Activated B cell treated with CpG ODN at 0.5 μM for 24 hours (primary cell): ENCODE results near the gene MCAM. TPM values are rescaled to one million over a fixed set of nuclear protein-coding genes. Genes with fewer than 3 reads are reported as not detected.
A peak's percentile ranks its signal among the peaks of the same experiment; 100 is the strongest.

Source experiments
- ATAC-seq: fragments of 200-7000 bp; cut with Tn5 transposase; one replicate; pipeline ENCODE4 v1.10.0; 2021; ENCODE audit warnings: low read depth, mild to moderate bottlenecking, moderate library complexity
- CTCF ChIA-PET: fragments of 350-600 bp; sonication (Branson Sonifier 250); formaldehyde crosslinking; loops from one replicate; lab custom pipeline; 2021; ENCODE audit warnings: antibody characterized with exemption; lab: Charles Lee
- POLR2A ChIA-PET: fragments of 350-600 bp; sonication (Branson Sonifier 250); formaldehyde crosslinking; loops from one replicate; lab custom pipeline; 2021; ENCODE audit warnings: antibody characterized with exemption; lab: Charles Lee
- DNase-seq: peaks from one replicate; pipeline ENCODE4 v3.0.0; 2022
- H3K27ac Mint-ChIP-seq: one replicate; pipeline ENCODE4 v1.8.0; 2020; ENCODE audit warnings: mixed read lengths
- H3K27me3 Mint-ChIP-seq: one replicate; pipeline ENCODE4 v1.8.0; 2021; ENCODE audit warnings: mixed read lengths
- H3K36me3 Mint-ChIP-seq: one replicate; pipeline ENCODE4 v1.8.0; 2021; ENCODE audit warnings: low read depth, mixed read lengths
- H3K4me1 Mint-ChIP-seq: one replicate; pipeline ENCODE4 v1.8.0; 2021; ENCODE audit warnings: mixed read lengths
- H3K4me3 Mint-ChIP-seq: one replicate; pipeline ENCODE4 v1.8.0; 2020; ENCODE audit warnings: mild to moderate bottlenecking, mixed read lengths
- H3K9me3 Mint-ChIP-seq: one replicate; pipeline ENCODE4 v1.8.0; 2020; ENCODE audit warnings: mixed read lengths
- intact Hi-C: fragments of 100-400 bp; cut with micrococcal nuclease; formaldehyde crosslinking; loops from one replicate; pipeline ENCODE4 v1.15.1; 2024
- total RNA-seq: library from RNA; stranded (reverse); gene quantifications from 2 replicates; pipeline ENCODE4 v1.2.3, GENCODE V29; 2022
- TF ChIP-seq, protein P1 (sequence below): fragments of 200-600 bp; IDR thresholded peaks from one replicate; pipeline ENCODE4 v1.8.0; 2022; ENCODE audit warnings: antibody characterized with exemption, mild to moderate bottlenecking

The MCAM gene
- total RNA-seq, 1 donor from 2014 or later = 0.20 TPM

GRCh38 chr11:119314726-119315125 lies 2.2 kb downstream of the MCAM start:
- TF ChIP-seq, protein P1, sequence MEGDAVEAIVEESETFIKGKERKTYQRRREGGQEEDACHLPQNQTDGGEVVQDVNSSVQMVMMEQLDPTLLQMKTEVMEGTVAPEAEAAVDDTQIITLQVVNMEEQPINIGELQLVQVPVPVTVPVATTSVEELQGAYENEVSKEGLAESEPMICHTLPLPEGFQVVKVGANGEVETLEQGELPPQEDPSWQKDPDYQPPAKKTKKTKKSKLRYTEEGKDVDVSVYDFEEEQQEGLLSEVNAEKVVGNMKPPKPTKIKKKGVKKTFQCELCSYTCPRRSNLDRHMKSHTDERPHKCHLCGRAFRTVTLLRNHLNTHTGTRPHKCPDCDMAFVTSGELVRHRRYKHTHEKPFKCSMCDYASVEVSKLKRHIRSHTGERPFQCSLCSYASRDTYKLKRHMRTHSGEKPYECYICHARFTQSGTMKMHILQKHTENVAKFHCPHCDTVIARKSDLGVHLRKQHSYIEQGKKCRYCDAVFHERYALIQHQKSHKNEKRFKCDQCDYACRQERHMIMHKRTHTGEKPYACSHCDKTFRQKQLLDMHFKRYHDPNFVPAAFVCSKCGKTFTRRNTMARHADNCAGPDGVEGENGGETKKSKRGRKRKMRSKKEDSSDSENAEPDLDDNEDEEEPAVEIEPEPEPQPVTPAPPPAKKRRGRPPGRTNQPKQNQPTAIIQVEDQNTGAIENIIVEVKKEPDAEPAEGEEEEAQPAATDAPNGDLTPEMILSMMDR = no peak
- no peak overlapping the region for H3K27ac Mint-ChIP-seq
- H3K9me3 Mint-ChIP-seq = no peaks in the 10 kb centered on the region
- H3K36me3 Mint-ChIP-seq = peaks cover 1% of the 10 kb centered on the region
- ChIA-PET CTCF (interaction anchor here (0.6 to 1.6 kb wide), 4 partner anchors 8 to 220 kb away, joined by 3 to 5 read pairs (median 3); no protein-coding TSS in a partner anchor), POLR2A (no interaction called here)
- intact Hi-C loops = loop anchor here (1.0 to 5.0 kb wide), 3 partner anchors 9 to 317 kb away; partner anchors contain the start of genes CENATAC and RNF26
- peaks cover 22% of the 10 kb centered on the region for H3K27me3 Mint-ChIP-seq
- DNase-seq (no peak), ATAC-seq (no peak)
- peak overlapping the region; percentile 73 for H3K4me3 Mint-ChIP-seq
- H3K4me1 Mint-ChIP-seq = peaks cover 35% of the 10 kb centered on the region

GRCh38 chr11:119310682-119311052 lies 6.3 kb downstream of the MCAM start:
- Mint-ChIP-seq H3K4me1 (peaks cover 13% of the 10 kb centered on the region), H3K27ac (no peak overlapping the region), H3K4me3 (no peak overlapping the region), H3K27me3 (peaks cover 9% of the 10 kb centered on the region), H3K36me3 (peaks cover 10% of the 10 kb centered on the region), H3K9me3 (no peaks in the 10 kb centered on the region)
- ChIA-PET CTCF (interaction anchor here (0.9 kb wide), 1 partner anchor 11 kb away, joined by 3 read pairs; no protein-coding TSS in a partner anchor), POLR2A (no interaction called here)
- DNase-seq (no peak), ATAC-seq (no peak)
- intact Hi-C loops = no loop called here
- TF ChIP-seq, protein P1 = no peak

DNA sequence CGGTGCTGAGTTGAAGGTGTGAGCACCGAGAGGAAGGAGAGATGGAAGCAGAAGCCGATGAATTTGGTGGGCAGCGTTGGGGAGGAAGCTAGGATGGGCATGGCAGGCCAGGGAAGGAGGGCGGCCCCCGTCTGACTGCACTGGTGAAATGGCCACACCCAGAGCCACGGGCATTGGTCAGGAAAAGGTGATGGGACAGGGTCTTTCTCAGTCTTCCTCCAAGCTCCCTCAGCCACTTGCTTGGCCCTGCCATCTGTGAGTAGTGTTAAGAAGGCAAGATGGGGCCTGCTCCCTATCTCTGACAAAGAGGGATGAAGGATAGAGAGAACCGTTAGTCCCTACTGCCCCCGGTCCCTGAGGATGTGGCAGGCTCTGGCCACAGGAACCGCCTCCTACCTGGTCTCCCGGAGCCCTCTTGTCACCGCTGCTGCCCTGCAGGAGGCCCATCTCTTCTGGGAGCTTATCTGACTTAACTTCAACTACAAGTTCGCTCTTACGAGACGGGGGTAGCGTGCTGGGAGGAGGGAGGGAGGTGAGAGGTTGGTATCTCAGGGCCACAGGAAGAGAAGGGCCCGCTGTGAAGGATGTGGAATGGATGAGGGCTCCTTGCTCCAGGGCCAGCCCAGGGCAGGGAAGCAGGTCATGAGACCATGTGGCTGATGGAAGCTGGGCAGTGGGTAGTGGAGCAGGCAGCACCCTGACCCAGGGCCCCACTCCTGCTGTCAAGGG lies 6.8 kb downstream of the MCAM start:
- peaks cover 8% of the 10 kb centered on the region for H3K4me1 Mint-ChIP-seq
- intact Hi-C loops = no loop called here
- TF ChIP-seq, protein P1 = no peak
- H3K27ac Mint-ChIP-seq = no peak overlapping the region
- H3K4me3 Mint-ChIP-seq = no peak overlapping the region
- ChIA-PET POLR2A (interaction anchor here (0.6 kb wide), 1 partner anchor 68 kb away, joined by 6 read pairs; no protein-coding TSS in a partner anchor), CTCF (no interaction called here)
- H3K27me3 Mint-ChIP-seq = peaks cover 9% of the 10 kb centered on the region
- H3K36me3 Mint-ChIP-seq = peaks cover 14% of the 10 kb centered on the region
- ATAC-seq = no peak
- no peak for DNase-seq
- no peaks in the 10 kb centered on the region for H3K9me3 Mint-ChIP-seq

- H3K27me3 Mint-ChIP-seq = peaks cover 6% of the 10 kb centered on the region
- TF ChIP-seq, protein P1 = no peak
- H3K4me3 Mint-ChIP-seq = no peak overlapping the region
- ChIA-PET POLR2A (no interaction called here), CTCF (interaction anchor here (2.3 kb wide), 1 partner anchor 13 kb away, joined by 18 read pairs; no protein-coding TSS in a partner anchor)
- peaks cover 18% of the 10 kb centered on the region for H3K36me3 Mint-ChIP-seq
- H3K4me1 Mint-ChIP-seq = peaks cover 2% of the 10 kb centered on the region
- intact Hi-C loops = no loop called here
- no peak for DNase-seq
- no peaks in the 10 kb centered on the region for H3K9me3 Mint-ChIP-seq
- no peak for ATAC-seq
- no peak overlapping the region for H3K27ac Mint-ChIP-seq
These were observed 7.5 kb downstream of the MCAM start for GRCh38 chr11:119309411-119309810.

- Mint-ChIP-seq H3K4me1 (no peaks in the 10 kb centered on the region), H3K27ac (no peak overlapping the region), H3K9me3 (no peaks in the 10 kb centered on the region), H3K36me3 (peaks cover 32% of the 10 kb centered on the region), H3K27me3 (peaks cover 3% of the 10 kb centered on the region), H3K4me3 (no peak overlapping the region)
- no peak for DNase-seq
- TF ChIP-seq, protein P1 = no peak
- intact Hi-C loops = no loop called here
- POLR2A ChIA-PET = interaction anchor here (0.6 to 0.7 kb wide), 2 partner anchors 213 to 966 kb away, joined by 3 read pairs; no protein-coding TSS in a partner anchor
- ATAC-seq = no peak
- CTCF ChIA-PET = interaction anchor here (2.3 kb wide), 1 partner anchor 15 kb away, joined by 18 read pairs; no protein-coding TSS in a partner anchor
These were observed 9.0 kb downstream of the MCAM start for GRCh38 chr11:119307974-119308373.
